Fibroblast of skin of left biceps (primary cell): ENCODE measurements around the gene RHCE.
"Not testable (repeated sequence)": the region's sequence is repeated elsewhere in the genome, so short reads cannot be mapped to it uniquely, and the experiment has no call there.

Source experiments
- DNase-seq, 2 experiments: peaks; one replicate each; pipeline ENCODE4 v3.0.0-alpha.2; 2013; ENCODE audit warnings: low read depth in 2 of 2

The RHCE gene

GRCh38 chr1:25398079-25398478 lies 22.5 kb downstream of the RHCE start:
- DNase-seq = not testable (repeated sequence)

GRCh38 chr1:25397549-25397948 lies 23.1 kb downstream of the RHCE start:
- DNase-seq = not testable (repeated sequence)

DNA sequence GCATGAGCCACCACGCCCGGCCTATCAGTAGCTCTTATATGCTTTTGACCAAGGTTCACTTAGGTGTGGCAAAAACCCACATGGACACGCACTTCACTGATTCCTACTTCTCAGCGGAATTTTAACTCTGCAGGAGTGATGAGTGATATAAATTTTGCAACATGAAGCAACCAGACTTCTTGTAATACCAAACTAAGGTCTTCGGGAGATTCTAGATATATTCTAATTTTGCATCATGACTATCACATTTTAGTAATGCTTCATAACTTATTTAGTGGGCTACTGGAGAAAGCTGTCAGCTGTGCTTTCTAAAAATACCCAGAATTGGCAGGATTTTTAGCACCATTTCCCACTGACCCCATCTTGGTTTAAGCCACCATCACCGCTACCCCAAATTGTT lies 27.8 kb downstream of the RHCE start:
- no peak for DNase-seq

- not testable (repeated sequence) for DNase-seq
Measured at GRCh38 chr1:25389721-25390120, 30.9 kb downstream of the RHCE start.

- DNase-seq = not testable (repeated sequence)
Measured at GRCh38 chr1:25388691-25389090, 31.9 kb downstream of the RHCE start.

DNA sequence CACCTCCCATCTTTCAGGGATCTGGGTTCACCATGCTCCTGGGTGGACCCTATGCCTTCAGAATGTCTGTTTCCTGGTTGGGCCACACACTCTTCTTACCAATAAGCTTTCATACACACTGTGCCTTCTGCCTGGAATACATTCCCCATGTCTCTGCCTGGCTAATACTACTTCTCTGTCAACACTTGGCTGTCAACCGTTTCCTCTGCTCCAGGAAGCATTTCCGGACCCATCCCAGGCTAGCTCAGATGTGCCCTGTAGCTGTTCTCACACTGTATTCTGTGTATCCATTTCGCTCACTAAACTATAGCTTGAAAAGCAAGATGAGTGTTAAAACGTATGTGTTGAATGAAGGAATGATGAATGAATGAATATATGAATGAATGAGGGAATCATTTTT lies 33.5 kb downstream of the RHCE start:
- not testable (repeated sequence) for DNase-seq

DNA sequence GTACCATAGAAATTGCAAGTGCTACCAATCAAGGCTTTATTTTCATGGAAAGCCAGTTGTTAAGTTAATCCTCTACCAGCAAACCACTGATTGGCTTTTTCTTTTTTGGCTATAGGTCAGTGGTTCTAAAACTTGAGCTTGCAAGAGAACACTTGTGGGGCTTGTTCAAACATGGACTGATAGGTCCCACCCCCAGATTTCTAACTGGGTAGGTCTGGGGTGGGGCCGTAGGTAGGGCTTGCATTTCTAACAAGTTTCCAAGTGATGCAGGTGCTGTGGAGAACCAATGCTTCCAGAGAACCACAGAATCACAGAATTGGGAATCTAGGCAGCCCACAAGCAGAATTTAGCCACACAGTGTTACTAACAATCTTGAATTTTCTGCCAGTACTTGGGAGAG lies 36.8 kb downstream of the RHCE start:
- DNase-seq = not testable (repeated sequence)

- peak; percentile 55 to 67 for DNase-seq
Measured at GRCh38 chr1:25383090-25383489, 37.5 kb downstream of the RHCE start.

GRCh38 chr1:25382543-25382942 lies 38.1 kb downstream of the RHCE start:
- not testable (repeated sequence) for DNase-seq

- DNase-seq = not testable (repeated sequence)
Measured at GRCh38 chr1:25378367-25378766, 42.3 kb downstream of the RHCE start.

GRCh38 chr1:25371757-25372156 lies 48.9 kb downstream of the RHCE start:
- peak; percentile 78 for DNase-seq

- not testable (repeated sequence) for DNase-seq
Measured at GRCh38 chr1:25369691-25370271, 50.8 kb downstream of the RHCE start.

- no peak for DNase-seq
Measured at GRCh38 chr1:25369241-25369640, 51.4 kb downstream of the RHCE start.

- DNase-seq = not testable (repeated sequence)
Measured at GRCh38 chr1:25362634-25363559, 57.7 kb downstream of the RHCE start.

DNA sequence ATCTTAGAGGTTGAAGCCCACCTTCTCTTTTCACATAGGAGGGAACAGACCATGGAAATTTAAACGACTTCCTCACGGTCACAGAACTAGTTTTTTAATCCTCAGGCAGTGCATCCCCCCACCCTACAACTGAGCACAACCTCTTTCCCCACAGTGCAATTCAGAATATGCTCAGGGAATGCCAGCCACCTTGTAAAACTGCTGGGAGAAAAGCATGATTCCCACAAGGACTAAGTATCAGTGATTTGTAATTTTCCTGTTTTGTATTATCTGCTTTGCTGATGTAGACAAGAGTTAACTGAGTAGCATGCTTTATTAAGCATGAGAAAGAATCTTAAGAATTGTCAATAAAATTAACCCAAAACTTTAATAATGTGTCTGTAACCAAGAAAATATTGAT lies 58.7 kb downstream of the RHCE start:
- no peak for DNase-seq

DNA sequence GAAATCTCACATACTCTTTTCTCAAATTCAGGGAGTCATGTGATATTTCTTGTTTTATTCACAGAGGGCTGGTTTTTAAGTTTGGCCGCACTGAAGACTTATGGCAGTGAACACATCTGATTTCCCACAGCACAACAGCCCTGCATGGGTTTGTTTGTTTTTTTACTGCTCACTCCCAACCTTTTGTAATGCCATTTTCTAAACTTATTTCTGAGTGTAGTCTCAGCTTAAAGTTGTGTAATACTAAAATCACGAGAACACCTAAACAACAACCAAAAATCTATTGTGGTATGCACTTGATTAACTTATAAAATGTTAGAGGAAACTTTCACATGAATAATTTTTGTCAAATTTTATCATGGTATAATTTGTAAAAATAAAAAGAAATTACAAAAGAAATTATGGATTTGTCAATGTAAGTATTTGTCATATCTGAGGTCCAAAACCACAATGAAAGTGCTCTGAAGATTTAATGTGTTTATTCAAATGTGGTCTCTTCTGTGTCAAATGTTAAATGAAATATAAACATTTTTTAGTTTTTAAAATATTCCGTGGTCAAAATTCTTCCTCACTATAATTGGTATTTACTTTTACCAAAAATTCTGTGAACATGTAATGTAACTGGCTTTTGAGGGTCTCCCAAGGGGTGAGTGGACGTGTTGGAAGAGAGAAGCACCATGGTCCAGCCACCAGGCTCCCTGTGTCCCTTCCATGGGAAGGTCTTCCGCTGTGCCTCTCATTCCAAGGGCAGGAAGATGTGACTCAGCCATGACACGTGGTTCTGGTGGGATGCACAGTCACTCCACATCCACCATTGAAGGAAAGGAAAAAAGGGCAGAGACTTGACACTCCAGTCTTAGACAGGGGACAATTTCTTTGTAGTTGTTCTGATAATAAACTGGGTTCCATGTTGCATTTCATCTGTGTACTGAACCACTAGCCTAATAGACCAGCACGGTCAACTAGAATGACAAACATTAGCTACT lies 59.7 kb downstream of the RHCE start:
- DNase-seq = no peak

- no peak for DNase-seq
Measured at GRCh38 chr1:25356848-25357247, 63.8 kb downstream of the RHCE start.

DNA sequence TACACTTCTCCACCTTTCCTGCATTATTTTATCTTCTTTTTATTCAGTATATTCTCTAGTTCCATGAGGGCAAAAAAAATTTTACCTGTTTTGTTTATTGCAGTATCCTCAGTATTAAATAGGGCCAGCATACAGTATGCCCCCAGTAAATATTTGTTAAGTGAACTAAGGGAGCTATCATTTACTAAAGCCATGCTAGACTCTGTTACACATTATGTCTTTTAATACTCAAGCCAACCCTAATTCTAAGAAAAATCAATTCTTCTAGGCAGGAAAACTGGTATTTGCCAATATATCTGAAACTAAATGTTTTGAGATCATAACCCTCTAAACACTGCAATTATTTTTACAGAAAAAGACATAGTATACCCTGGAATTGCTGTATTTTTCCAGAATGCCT lies 64.2 kb downstream of the RHCE start:
- no peak for DNase-seq

- DNase-seq = no peak
Measured at GRCh38 chr1:25355841-25356395, 64.7 kb downstream of the RHCE start.

GRCh38 chr1:25349606-25350005 lies 71.0 kb downstream of the RHCE start:
- no peak for DNase-seq

DNA sequence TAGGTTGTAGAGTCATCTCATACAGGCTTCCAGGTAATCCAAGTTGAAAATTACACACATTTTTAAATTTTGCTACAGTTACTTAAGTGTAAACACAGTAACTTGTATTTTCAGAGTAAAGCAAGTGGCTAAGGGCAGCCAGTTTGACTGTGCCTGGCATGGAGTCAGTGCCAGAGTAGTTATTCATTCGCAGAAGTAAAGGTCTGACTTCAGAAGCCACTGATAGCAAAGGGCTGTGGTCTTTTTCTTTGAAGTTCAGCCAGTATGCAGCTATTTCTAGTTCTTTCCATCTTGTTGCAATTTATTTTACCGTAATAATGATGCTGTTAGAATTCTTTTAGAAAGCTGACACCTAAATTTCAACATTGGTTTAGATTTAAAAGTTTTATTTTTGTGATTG lies 73.1 kb downstream of the RHCE start:
- no peak for DNase-seq

- peak; percentile 64 to 65 for DNase-seq
Measured at GRCh38 chr1:25343872-25344271, 76.8 kb downstream of the RHCE start.
